Adrenal gland (tissue), 12 donors: Measurements from ENCODE around the gene ZNF281. TPM values are rescaled to one million over a fixed set of nuclear protein-coding genes. Genes with fewer than 3 reads are reported as not detected.

Experiments used
- DNase-seq, 7 donors: peaks; one replicate each; pipeline ENCODE4 v3.0.0-alpha.2; 2019 to 2020
- H3K27ac ChIP-seq, 5 donors: fragments of 200-600 bp; sonication (generic) in 4 of 5; 1 replicate in 3 of 5; 2 replicates in 2 of 5; pipeline versions ENCODE4 v1.5.1 to v1.8.0; 2016 to 2020; ENCODE audit warnings: mild to moderate bottlenecking in 1 of 5
- H3K27me3 ChIP-seq: fragments of 200-600 bp; 2 replicates; pipeline ENCODE4 v1.8.0; 2021
- H3K36me3 ChIP-seq, 2 donors: fragments of 200-600 bp; replicated peaks in 1 of 2; 1 replicate in 1 of 2; 2 replicates in 1 of 2; pipeline versions ENCODE4 v1.5.1 to v1.8.0; 2018 to 2022
- H3K4me1 ChIP-seq, 2 donors: fragments of 200-600 bp; replicated peaks in 1 of 2; 1 replicate in 1 of 2; 2 replicates in 1 of 2; pipeline versions ENCODE4 v1.5.1 to v1.8.0; 2018 to 2021
- H3K4me3 ChIP-seq, 4 donors: fragments of 200-600 bp; sonication (generic) in 3 of 4; one replicate each; pipeline ENCODE4 v1.5.1; 2016 to 2018
- H3K9me3 ChIP-seq, 3 donors: fragments of 200-600 bp; sonication (generic) in 1 of 3; replicated peaks in 1 of 3; 1 replicate in 2 of 3; 2 replicates in 1 of 3; pipeline versions ENCODE4 v1.5.1 to v1.8.0; 2016 to 2021
- POLR2A ChIP-seq, 2 donors: fragments of 450-650 bp; IDR thresholded peaks; one replicate each; pipeline ENCODE4 v1.6.1; 2017; ENCODE audit warnings: antibody characterized with exemption in 2 of 2, mild to moderate bottlenecking in 2 of 2, moderate library complexity in 1 of 2
- WGBS, 4 donors: extraction: QIAGEN DNeasy Blood & Tissue Kit in 2 of 4; methylation state at CpG; one replicate each; pipeline versions ENCODE4 v1.1.5 to v1.1.7; 2013 to 2017; 5-methylcytosine and 5-hydroxymethylcytosine counted together
- intact Hi-C, 2 donors: fragments of 100-400 bp; cut with DNase I; formaldehyde crosslinking; loops; one replicate each; pipeline versions ENCODE4 v1.14.1 to v1.15.0; 2022 to 2023
- polyA plus RNA-seq, 3 donors: library from polyadenylated mRNA; stranded (reverse); fragments of 200-250 nt in 2 of 3; fragments of 350-450 nt in 1 of 3; fragmentation: Illumina TruSeq in 1 of 3; extraction: RNeasy Lipid Tissue Mini Kit (QIAGEN cat#74804) in 1 of 3; gene quantifications; one replicate each; pipeline ENCODE4 v1.2.3, GENCODE V29; 2013 to 2014
- total RNA-seq, 9 donors: library from RNA; depleted of rRNA in 4 of 9; stranded (reverse); fragments of >200 nt in 4 of 9; fragments of 120-200 nt in 1 of 9; fragmentation: NEBNext Ultra II Directional in 1 of 9; extraction: Animal tissue kit (Norgen Biotek cat#: 25700) in 1 of 9; gene quantifications; one replicate each; pipeline versions ENCODE4 v1.1.0 to v1.2.4, GENCODE V29; 2013 to 2023
- TF ChIP-seq, protein P1 (sequence below), 6 experiments: fragments of 450-650 bp in 4 of 6; fragments of 200-600 bp in 2 of 6; sonication (generic) in 1 of 6; IDR thresholded peaks; 1 replicate in 5 of 6; 2 replicates in 1 of 6; pipeline versions ENCODE4 v1.5.1 to v1.8.0; 2016 to 2021; ENCODE audit warnings: antibody characterized with exemption in 6 of 6, mild to moderate bottlenecking in 2 of 6, moderate library complexity in 1 of 6
- donor health status: healthy with polysubstance abuse.
- donor health status: Bipolar disorder and iron deficiency.
- donor health status: DM: yes; HTN: yes; CAD: no.
- donor health status: DM: no; HTN: no; CAD: no.
- donor health status: DM: no; HTN: no; CAD: no.
- donor health status: DM: yes; HTN: yes; CAD: no.

The ZNF281 gene
- total and polyA plus RNA-seq, 12 donors = 2.2 to 11.6 (median 8.4) TPM

DNA sequence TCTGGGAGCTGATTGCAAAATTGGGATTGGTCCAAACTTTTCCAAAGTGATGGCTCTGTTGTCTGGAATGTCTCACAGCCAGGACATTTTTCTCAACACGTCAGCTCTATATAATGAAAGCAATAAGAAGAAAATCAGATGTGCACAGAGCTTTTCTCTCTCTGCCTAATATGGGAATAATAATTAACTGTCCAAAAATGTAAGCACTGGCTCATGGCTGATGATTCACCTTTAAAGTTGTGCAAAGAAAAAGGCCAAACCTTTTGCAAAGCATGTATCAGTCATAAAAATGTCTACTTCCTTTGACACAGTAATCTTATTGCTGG lies 30.4 kb downstream of the ZNF281 start:
- no peaks in the 10 kb centered on the region for H3K27me3 ChIP-seq
- no peak overlapping the region for H3K27ac ChIP-seq
- intact Hi-C loops = no loop called here
- DNase-seq = no peak
- H3K9me3 ChIP-seq = no peaks in the 10 kb centered on the region
- H3K4me1 ChIP-seq = peaks cover 0 to 8% of the 10 kb centered on the region in 2 donors
- 29 to 57% (median 39%) methylated on average over 1 of the region's 1 CpG for WGBS, 4 donors
- H3K4me3 ChIP-seq = no peak overlapping the region
- H3K36me3 ChIP-seq = no peaks in the 10 kb centered on the region
- TF ChIP-seq, protein P1, sequence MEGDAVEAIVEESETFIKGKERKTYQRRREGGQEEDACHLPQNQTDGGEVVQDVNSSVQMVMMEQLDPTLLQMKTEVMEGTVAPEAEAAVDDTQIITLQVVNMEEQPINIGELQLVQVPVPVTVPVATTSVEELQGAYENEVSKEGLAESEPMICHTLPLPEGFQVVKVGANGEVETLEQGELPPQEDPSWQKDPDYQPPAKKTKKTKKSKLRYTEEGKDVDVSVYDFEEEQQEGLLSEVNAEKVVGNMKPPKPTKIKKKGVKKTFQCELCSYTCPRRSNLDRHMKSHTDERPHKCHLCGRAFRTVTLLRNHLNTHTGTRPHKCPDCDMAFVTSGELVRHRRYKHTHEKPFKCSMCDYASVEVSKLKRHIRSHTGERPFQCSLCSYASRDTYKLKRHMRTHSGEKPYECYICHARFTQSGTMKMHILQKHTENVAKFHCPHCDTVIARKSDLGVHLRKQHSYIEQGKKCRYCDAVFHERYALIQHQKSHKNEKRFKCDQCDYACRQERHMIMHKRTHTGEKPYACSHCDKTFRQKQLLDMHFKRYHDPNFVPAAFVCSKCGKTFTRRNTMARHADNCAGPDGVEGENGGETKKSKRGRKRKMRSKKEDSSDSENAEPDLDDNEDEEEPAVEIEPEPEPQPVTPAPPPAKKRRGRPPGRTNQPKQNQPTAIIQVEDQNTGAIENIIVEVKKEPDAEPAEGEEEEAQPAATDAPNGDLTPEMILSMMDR (IDR thresholded peaks at IDR 0.05) = no peak

DNA sequence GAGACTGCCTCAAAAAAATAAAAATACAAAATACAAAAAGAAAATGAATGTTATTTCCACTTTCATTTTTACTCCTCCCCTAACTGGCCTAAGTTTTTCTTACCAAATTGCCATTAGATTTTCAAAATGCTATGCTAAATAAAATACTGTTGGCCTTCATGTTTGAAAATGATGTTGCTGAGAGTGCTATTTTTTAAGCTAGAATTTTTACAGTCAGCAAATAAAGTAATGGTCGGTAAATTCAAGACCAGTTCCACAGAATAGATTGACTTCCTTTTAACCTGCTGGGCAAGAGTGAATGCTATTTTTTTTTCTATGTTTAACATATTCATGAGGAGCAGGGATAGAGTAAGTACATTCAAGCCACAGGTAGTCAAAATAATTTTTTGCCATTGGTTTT lies 31.7 kb downstream of the ZNF281 start:
- 72 to 91% (median 77%) methylated on average over 1 of the region's 1 CpG for WGBS, 4 donors
- Histone ChIP-seq H3K27me3 (no peaks in the 10 kb centered on the region), H3K4me1 (peaks cover 0 to 8% of the 10 kb centered on the region in 2 donors), H3K9me3 (no peaks in the 10 kb centered on the region), H3K27ac (no peak overlapping the region), H3K4me3 (no peak overlapping the region), H3K36me3 (no peaks in the 10 kb centered on the region)
- intact Hi-C loops = no loop called here
- no peak for DNase-seq
- TF ChIP-seq POLR2A (IDR thresholded peaks at IDR 0.05) = no peak
- TF ChIP-seq, protein P1 (IDR thresholded peaks at IDR 0.05) = no peak

DNA sequence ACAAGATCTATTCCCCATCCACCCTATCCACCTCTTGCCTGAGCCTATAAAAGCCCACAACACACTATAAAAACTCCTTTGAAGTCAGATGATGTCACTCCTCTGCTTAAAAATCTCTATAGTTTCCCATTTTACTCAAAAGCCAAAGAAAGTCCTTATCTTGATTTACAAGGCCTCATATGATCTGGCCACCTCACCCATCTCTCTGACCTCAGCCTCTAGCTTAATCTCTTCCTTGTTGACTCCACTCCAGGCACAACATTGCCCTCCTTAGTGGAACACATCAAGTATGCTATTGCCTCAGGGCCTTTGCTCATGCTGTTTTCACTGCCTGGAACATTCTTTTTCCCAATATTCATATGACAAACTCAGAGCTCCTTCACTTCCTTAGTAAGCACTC lies 33.3 kb downstream of the ZNF281 start:
- Histone ChIP-seq H3K4me1 (peaks cover 0 to 8% of the 10 kb centered on the region in 2 donors), H3K9me3 (no peaks in the 10 kb centered on the region), H3K4me3 (no peak overlapping the region), H3K36me3 (no peaks in the 10 kb centered on the region), H3K27ac (no peak overlapping the region), H3K27me3 (no peaks in the 10 kb centered on the region)
- TF ChIP-seq, protein P1 (IDR thresholded peaks at IDR 0.05) = no peak
- no peak for TF ChIP-seq POLR2A (IDR thresholded peaks at IDR 0.05)
- no peak for DNase-seq
- intact Hi-C loops = no loop called here

DNA sequence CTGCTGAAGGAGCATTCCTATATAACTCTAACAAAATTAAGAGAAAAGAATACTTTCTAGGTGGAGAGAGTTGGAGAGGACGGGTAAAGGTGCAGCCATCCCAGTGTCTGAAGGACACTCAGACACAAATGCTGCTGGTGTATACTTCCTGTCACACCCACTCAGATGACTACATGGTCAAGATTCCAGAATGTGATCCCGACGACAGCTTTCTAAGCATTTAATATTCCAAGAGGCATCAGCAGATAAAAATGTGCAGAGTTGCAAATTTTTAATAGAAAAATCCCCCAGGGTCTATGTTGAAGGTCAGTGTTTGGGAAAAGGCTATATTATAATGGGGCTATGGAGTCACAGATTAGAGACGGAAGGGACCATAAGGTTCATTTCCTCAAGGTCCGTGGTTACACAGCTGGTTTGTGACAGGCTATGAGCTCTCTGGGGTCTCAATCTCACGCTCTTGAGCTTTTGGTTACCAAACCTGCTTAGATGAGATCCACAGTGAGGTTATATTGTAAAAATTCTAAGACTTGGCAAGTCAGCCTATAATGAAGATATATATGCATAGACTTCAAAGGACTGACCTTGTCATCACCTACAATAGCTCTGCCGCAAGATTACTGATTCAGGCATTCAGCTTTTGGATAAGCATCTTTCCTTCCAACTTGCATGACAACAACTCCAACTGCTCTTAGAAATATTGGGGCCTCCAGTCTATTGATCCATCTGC lies 35.1 kb downstream of the ZNF281 start:
- intact Hi-C loops = no loop called here
- H3K4me3 ChIP-seq = no peak overlapping the region
- peaks cover 0 to 6% of the 10 kb centered on the region in 2 donors for H3K4me1 ChIP-seq
- DNase-seq = no peak
- H3K27ac ChIP-seq = no peak overlapping the region
- H3K9me3 ChIP-seq = no peaks in the 10 kb centered on the region
- TF ChIP-seq POLR2A (IDR thresholded peaks at IDR 0.05) = no peak
- TF ChIP-seq, protein P1 (IDR thresholded peaks at IDR 0.05) = no peak
- no peaks in the 10 kb centered on the region for H3K36me3 ChIP-seq
- 57 to 67% (median 64%) methylated on average over 7 of the region's 7 CpGs for WGBS, 4 donors
- no peaks in the 10 kb centered on the region for H3K27me3 ChIP-seq
